ENCODE data around the gene PAK4.

Gene PAK4

DNA sequence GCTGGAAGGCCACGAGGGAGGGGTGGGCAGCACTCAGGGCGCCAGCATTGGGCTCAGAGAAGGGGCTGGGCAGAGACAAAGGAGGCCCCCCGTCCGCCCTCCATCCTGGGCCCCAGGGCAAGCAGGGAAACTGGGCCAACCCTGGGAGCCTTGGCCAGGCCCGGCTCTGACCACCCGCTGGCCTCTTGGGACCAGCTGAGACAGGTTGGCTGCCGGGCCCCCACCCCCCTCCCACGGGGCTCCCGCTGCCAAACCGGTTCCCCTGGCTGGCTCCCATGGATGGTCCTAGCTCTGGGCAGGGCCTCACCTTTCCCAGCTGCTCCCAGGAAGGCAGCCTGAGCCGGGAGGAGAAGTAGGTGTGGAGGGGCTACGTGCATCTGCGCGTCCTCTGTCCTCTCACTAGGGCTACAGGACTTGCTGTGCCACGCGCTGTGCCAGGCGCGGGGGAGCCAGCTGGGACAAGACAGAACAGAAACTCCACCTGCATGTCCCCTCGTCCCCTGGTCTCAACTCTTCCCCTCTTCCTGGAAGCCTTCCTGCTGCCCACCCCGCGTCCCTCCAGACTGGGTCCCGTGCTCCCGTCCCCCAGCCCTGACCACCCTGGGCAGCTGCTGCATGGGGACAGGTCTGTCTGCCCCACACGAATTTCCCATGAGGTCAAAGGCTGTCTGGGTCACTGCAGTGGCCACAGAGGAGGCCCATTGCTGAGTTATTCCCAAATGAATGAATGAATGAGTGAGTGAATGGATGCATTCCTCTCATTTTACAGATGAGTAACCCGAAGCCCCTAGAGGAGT, 42.1 kb downstream of the PAK4 start:
- DNase-seq, result no peak

- DNase-seq, result no peak
These were observed 42.9 kb downstream of the PAK4 start for GRCh38 chr19:39168258-39169142.

GRCh38 chr19:39169143-39169810, 43.7 kb downstream of the PAK4 start:
- DNase-seq, result no peak

- DNase-seq, result no peak
These were observed 45.0 kb downstream of the PAK4 start for GRCh38 chr19:39170386-39171231.

DNA sequence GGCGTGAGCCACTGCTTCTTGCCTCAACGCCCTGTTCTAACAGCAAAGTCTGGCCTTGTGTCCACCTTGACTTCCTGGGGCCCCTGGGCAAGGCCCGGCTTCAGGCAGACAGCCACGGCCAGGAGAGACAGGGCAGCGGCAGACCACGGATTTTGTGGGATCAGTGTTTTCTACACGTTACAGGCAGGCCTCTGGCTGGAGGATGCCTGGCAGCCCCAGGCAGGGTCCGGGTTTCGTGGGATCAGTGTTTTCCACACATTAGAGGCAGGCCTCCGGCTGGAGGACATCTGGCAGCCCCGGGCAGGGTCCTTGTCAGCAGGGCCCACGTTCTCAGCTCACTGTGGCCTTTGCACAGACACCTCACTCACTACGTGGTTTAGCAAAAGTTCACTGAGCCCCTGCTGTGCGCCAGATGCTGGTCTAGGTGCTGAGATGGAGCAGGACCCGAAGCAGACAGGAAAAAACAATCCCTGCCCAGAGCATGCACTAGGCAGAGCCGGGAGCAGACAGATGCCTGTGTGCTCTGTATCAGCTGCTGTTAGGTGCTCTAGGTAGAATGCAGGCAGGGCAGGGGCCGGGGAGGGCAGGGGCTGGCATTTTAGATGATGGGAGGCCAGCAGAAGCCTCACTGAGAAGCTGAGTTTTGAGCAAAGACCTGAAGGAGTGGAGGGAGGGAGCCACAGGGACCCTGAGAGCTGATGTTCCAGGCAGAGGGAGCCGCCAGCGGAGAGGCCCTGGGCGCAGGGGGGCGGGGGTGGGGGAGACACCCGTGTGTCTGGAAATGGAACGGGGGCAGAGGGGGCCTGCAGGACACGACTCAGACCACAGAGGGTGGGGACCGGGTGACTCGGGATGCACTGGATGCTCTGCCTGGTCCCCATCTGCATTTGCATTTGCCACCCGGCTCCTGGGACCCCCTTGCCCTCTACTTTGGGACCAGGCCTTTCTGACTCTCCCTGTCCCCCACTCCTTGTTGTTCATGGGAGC, 46.2 kb downstream of the PAK4 start:
- no peak for DNase-seq

DNA sequence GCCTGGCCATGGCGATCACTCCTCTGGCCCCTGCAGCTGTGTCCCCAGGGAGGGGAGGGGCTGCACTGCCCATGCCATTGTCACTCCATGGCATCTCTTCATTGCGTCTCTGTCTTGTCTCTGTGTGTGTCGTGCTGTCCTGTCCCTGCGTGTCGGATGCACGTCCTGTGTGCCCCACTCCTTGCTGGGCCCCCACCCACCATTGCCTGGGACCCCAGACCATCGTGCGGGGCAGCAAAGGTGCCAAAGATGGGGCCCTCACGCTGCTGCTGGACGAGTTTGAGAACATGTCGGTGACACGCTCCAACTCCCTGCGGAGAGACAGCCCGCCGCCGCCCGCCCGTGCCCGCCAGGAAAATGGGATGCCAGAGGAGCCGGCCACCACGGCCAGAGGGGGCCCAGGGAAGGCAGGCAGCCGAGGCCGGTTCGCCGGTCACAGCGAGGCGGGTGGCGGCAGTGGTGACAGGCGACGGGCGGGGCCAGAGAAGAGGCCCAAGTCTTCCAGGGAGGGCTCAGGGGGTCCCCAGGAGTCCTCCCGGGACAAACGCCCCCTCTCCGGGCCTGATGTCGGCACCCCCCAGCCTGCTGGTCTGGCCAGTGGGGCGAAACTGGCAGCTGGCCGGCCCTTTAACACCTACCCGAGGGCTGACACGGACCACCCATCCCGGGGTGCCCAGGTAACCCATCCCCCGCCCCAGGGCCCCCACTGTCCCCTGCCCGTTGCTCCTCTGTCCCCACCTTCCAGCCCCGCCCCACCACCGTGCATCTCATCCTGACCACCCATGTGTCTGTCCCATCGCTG, 47.3 kb downstream of the PAK4 start:
- no peak for DNase-seq

DNA sequence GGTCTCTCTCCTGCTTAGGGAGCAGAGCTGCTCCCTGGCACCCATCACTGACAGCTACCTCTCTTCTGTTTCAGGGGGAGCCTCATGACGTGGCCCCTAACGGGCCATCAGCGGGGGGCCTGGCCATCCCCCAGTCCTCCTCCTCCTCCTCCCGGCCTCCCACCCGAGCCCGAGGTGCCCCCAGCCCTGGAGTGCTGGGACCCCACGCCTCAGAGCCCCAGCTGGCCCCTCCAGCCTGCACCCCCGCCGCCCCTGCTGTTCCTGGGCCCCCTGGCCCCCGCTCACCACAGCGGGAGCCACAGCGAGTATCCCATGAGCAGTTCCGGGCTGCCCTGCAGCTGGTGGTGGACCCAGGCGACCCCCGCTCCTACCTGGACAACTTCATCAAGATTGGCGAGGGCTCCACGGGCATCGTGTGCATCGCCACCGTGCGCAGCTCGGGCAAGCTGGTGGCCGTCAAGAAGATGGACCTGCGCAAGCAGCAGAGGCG, 48.0 kb downstream of the PAK4 start:
- DNase-seq, result no peak

DNA sequence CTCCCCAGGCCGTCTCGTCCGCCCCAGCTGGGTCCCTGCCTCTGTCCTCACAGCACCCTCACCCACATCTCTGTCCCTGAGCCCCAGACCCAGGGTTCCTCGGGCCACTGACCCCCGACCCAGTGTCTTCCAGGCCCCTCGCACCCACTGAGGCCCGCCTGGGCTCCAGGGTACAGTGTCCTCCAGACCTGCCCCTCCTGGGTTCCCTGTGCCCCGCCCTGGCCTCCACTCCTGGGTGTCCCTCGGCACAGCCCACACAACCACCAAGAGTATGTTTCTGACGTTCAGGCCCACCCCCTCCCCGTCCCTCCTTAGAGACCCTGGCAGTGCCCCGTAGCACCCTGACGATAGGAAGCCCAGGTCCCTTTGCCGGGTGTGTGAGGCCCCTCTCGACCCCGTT, 48.6 kb downstream of the PAK4 start:
- no peak for DNase-seq

- DNase-seq, result no peak
These were observed 49.3 kb downstream of the PAK4 start for GRCh38 chr19:39174558-39175544.

GRCh38 chr19:39175564-39175963, 50.0 kb downstream of the PAK4 start:
- no peak for DNase-seq

GRCh38 chr19:39177110-39177699, 51.6 kb downstream of the PAK4 start:
- no peak for DNase-seq

GRCh38 chr19:39177736-39178135, 52.1 kb downstream of the PAK4 start:
- no peak for DNase-seq

GRCh38 chr19:39178296-39179006, 52.9 kb downstream of the PAK4 start:
- no peak for DNase-seq

GRCh38 chr19:39179754-39180153, 54.2 kb downstream of the PAK4 start:
- no peak for DNase-seq

DNA sequence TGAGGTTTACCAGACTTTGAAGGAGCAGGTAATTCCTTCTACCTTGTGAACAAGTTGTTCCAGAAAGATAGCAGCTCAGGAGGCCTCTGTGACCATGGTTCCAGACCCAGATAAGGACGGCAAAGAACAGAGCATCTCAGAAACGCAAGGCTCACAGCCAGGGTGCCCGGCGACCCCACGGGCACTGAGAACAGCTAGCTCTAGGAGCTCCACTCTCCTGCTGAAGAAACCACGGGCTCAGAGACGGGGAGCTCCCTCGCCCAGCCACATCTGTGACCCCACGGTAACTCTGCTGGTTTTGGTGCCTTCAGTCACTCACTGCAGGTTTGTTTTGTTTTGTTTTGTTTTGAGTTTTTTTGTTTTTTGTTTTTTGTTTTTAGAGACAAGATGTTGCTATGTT, 55.2 kb downstream of the PAK4 start:
- DNase-seq, result no peak

DNA sequence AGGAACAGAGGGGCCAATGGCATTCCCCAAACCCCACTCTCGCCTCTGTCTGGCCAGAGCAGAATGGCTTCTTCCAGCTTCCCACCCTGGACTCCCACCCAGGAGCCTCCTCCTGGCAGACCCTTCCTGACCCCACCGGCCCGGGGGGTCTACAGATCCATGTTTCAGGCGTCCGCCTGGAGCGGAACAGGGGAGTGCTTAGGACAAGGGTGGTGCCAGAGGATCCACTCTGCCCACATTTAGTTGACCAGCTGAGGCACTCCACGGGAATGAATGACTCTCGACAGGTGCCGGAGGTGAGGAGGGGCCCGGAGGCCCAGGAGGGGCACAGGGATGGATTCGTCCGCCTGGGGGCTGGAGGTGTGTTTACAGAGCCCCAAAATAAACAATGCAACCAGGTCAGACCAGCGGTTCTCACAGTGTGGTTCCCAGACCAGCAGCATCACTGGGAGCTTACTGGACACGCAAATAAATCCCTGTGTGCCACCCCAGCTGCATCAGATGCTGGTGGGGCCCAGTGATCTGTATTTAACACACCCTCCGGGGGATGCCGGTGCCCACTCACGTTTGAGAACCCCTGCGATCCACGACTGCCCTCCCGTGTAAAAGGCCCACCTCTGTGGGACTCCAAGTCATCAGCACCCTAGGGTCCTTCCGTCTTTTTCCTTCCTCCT, 56.1 kb downstream of the PAK4 start:
- no peak for DNase-seq

DNA sequence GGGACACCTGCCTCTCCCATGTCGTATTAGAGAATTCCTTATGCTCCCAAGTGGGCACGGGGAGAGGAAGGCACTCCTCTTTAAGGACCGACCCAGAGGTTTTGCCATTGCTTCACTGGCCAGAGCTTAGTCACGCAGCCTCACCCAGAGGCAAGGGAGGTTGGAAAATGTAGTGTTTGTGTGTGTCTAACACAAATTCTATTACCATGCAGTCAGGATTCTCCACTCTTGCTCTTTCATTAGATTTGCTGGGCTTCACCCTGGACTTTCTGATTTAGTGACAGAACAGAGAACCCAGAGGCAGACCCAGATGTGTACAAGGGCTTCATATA, 56.6 kb downstream of the PAK4 start:
- DNase-seq, result no peak
